ENCODE measurements around the gene UBE2E2.

DNA sequence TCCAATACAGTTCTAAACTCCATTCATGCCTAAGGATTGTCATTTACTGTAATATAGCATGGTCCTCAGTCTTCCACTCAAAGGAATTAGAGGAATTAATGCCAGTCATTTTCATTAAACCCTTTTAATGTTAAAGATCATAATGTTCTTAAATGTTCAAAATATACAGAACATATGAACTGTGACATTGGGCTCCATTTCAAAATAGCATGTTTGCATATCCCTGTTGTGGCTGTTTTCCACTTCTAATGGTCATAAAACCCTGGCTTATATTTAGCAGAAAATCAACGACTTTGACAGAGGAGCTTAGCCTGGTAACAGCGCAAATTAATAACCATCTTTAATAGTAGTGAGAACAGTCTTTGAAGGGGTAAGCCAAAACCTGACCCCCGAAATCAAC, 260.7 kb downstream of the UBE2E2 start:
- TF ChIP-seq CTCF (IDR thresholded peaks at IDR 0.05; ENCODE audit: low read length) (no peak), EZH2 (IDR thresholded peaks at IDR 0.05; ENCODE audit: borderline replicate concordance, low read length) (no peak)
